ENCODE data around the gene MGAT4C.

Gene MGAT4C

DNA sequence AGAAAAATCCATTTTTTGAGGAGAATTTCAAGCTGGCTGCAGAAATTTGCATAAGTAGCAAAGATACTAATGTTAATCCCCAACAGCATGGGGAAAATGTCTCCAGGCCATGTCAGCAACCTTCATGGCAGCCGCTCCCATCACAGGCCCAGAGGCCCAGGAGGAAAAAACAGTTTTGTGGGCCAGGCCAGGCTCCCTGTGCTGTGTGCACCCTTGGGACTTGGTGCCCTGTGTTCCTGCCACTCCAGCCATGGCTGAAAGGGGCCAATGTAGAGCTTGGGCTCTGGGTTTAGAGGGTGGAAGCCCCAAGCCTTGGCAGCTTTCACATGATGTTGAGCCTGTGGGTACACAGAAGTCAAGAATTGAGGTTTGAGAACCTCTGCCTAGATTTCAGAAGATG is 76.3 kb downstream of the MGAT4C start:
- Histone ChIP-seq H3K4me3 (replicated peaks; ENCODE audit: low read depth, low read length) (no peak overlapping the region), H3K27me3 (replicated peaks; ENCODE audit: control insufficient read depth, insufficient read depth, low read length) (no peaks in the 10 kb centered on the region), H3K36me3 (ENCODE audit: control insufficient read depth, insufficient read depth, low read length) (no peaks in the 10 kb centered on the region)
- DNase-seq (ENCODE audit: extremely low read depth, insufficient read length), result no peak
- TF ChIP-seq, protein P1, sequence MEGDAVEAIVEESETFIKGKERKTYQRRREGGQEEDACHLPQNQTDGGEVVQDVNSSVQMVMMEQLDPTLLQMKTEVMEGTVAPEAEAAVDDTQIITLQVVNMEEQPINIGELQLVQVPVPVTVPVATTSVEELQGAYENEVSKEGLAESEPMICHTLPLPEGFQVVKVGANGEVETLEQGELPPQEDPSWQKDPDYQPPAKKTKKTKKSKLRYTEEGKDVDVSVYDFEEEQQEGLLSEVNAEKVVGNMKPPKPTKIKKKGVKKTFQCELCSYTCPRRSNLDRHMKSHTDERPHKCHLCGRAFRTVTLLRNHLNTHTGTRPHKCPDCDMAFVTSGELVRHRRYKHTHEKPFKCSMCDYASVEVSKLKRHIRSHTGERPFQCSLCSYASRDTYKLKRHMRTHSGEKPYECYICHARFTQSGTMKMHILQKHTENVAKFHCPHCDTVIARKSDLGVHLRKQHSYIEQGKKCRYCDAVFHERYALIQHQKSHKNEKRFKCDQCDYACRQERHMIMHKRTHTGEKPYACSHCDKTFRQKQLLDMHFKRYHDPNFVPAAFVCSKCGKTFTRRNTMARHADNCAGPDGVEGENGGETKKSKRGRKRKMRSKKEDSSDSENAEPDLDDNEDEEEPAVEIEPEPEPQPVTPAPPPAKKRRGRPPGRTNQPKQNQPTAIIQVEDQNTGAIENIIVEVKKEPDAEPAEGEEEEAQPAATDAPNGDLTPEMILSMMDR (IDR thresholded peaks at IDR 0.05; ENCODE audit: insufficient read depth, low read length, poor library complexity, severe bottlenecking), result no peak

DNA sequence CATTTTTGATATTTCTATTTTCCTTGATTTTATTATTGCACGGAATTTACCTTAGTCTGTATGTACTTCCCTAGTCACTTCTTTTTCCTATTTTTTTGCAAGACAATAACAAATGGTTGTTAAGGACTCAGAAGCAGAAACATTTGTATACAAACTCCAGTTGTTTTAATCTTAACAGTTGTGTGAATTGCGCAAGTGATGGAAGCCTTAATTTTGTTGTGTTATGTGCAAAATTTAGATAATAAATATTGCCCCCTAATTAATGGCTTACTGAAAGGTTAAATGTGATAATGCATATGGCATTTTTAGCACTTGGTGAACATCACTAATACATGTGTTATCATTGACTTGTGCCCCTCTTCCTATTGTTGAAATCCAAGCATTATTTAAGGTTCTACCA is 82.0 kb downstream of the MGAT4C start:
- DNase-seq (ENCODE audit: extremely low read depth, insufficient read length), result no peak
- Histone ChIP-seq H3K4me3 (replicated peaks; ENCODE audit: low read depth, low read length) (no peak overlapping the region), H3K27me3 (replicated peaks; ENCODE audit: control insufficient read depth, insufficient read depth, low read length) (no peaks in the 10 kb centered on the region), H3K36me3 (ENCODE audit: control insufficient read depth, insufficient read depth, low read length) (no peaks in the 10 kb centered on the region)
- TF ChIP-seq, protein P1 (IDR thresholded peaks at IDR 0.05; ENCODE audit: insufficient read depth, low read length, poor library complexity, severe bottlenecking), result no peak

DNA sequence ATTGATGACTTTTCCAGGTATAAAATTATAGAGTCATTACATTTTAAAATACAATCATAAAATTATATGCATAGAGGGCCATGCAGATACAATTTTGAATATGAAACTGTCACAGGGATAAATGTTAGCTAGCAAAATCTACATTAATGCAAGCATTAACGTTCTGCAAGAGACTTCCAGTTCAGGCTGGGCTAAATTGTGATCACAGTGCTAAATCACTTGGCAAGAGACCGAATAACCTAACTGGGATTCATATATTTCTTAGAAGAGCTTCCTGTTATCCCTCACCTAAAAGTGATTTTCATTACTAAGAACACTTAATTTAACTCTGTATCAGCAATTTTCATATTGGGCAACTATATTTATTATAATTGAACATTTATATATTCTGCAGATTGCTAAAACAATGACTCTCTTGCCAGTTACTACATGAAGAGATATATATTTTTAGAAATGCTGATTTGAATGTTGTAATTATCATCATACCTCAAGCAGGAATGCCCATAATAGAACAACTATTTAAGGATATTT is 83.2 kb downstream of the MGAT4C start:
- no peak for DNase-seq (ENCODE audit: extremely low read depth, insufficient read length)
- Histone ChIP-seq H3K36me3 (ENCODE audit: control insufficient read depth, insufficient read depth, low read length) (no peaks in the 10 kb centered on the region), H3K27me3 (replicated peaks; ENCODE audit: control insufficient read depth, insufficient read depth, low read length) (no peaks in the 10 kb centered on the region), H3K4me3 (replicated peaks; ENCODE audit: low read depth, low read length) (no peak overlapping the region)
- TF ChIP-seq, protein P1 (IDR thresholded peaks at IDR 0.05; ENCODE audit: insufficient read depth, low read length, poor library complexity, severe bottlenecking), result no peak

DNA sequence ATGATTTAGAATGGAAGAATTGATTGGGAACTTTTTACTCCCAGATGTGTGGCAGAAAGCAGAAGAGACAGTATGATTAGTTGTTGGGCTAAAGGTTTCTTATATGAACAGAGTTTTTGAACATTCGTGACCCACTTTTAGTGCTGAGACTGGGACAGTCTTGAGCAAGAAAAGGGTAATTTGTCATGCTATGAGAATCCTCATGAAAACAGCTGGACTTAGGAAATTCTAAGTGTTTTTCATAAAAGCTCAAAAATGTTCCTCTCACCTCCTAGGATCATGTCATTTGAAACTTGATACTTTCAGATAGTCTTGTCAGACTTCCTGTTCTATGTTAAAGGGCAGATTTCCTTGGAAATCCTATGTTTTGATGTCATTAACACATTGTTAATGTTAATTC is 86.1 kb downstream of the MGAT4C start:
- TF ChIP-seq, protein P1 (IDR thresholded peaks at IDR 0.05; ENCODE audit: insufficient read depth, low read length, poor library complexity, severe bottlenecking), result no peak
- no peaks in the 10 kb centered on the region for H3K36me3 ChIP-seq (ENCODE audit: control insufficient read depth, insufficient read depth, low read length)
- DNase-seq (ENCODE audit: extremely low read depth, insufficient read length), result no peak
- no peaks in the 10 kb centered on the region for H3K27me3 ChIP-seq (replicated peaks; ENCODE audit: control insufficient read depth, insufficient read depth, low read length)
- H3K4me3 ChIP-seq (replicated peaks; ENCODE audit: low read depth, low read length), result no peak overlapping the region

DNA sequence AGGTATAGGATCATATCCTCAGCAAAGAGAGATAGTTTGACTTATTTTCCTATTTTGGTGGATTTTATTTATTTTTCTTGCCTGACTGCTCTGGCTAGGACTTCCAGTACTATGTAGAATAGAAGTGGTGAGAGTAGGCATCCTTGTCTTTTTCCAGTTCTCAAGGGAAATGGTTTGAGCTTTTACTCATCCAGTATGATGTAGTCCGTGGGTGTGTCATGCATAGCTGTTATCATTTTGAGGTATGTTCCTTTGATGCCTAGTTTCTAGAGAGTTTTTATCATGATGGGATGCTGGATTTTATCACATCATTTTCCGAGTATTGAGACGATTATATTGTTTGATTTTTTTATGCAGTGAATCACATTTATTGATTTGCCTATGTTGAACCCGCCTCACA is 97.2 kb downstream of the MGAT4C start:
- Histone ChIP-seq H3K36me3 (ENCODE audit: control insufficient read depth, insufficient read depth, low read length) (no peaks in the 10 kb centered on the region), H3K27me3 (replicated peaks; ENCODE audit: control insufficient read depth, insufficient read depth, low read length) (no peaks in the 10 kb centered on the region), H3K4me3 (replicated peaks; ENCODE audit: low read depth, low read length) (no peak overlapping the region)
- TF ChIP-seq, protein P1 (IDR thresholded peaks at IDR 0.05; ENCODE audit: insufficient read depth, low read length, poor library complexity, severe bottlenecking), result no peak
- DNase-seq (ENCODE audit: extremely low read depth, insufficient read length), result no peak

DNA sequence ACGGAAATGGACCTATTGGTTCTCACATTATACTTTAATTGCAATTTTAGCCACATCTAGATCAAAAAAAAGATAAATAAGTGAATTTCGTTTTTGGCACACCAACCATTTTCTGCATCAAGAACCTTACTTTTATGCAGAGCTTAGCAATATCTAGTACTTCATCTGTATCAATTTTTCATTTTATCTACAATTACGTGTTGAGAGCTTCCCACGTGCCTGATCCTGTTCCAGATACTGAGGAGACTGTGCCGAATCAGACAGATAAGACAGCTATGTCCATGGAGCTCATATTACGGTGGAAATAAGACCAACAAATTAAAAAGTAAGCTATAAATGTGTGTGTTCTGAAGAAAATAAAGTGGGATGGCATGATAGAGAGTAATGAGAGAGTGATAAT is 101.6 kb downstream of the MGAT4C start:
- TF ChIP-seq, protein P1 (IDR thresholded peaks at IDR 0.05; ENCODE audit: insufficient read depth, low read length, poor library complexity, severe bottlenecking), result no peak
- Histone ChIP-seq H3K27me3 (replicated peaks; ENCODE audit: control insufficient read depth, insufficient read depth, low read length) (no peaks in the 10 kb centered on the region), H3K36me3 (ENCODE audit: control insufficient read depth, insufficient read depth, low read length) (no peaks in the 10 kb centered on the region), H3K4me3 (replicated peaks; ENCODE audit: low read depth, low read length) (no peak overlapping the region)
- no peak for DNase-seq (ENCODE audit: extremely low read depth, insufficient read length)
